GM21737 (cell line): ENCODE results near the gene GGTLC1.
"Not testable (repeated sequence)": the region's sequence is repeated elsewhere in the genome, so short reads cannot be mapped to it uniquely, and the experiment has no call there.

Experiments
- ATAC-seq: cut with Tn5 transposase; IDR thresholded peaks from one replicate; pipeline ENCODE4 v1.9.1; 2021; ENCODE audit warnings: mild to moderate bottlenecking, moderate library complexity; ENCODE audit not compliant: unreplicated experiment

Gene GGTLC1

GRCh38 chr20:23995291-23995690, 6.7 kb upstream of the GGTLC1 start:
- ATAC-seq = not testable (repeated sequence)

- not testable (repeated sequence) for ATAC-seq
These were observed 5.5 kb upstream of the GGTLC1 start for GRCh38 chr20:23994001-23994633.

GRCh38 chr20:23993440-23993839, 4.9 kb upstream of the GGTLC1 start:
- not testable (repeated sequence) for ATAC-seq

- not testable (repeated sequence) for ATAC-seq
These were observed 1.7 kb upstream of the GGTLC1 start for GRCh38 chr20:23990296-23990695.

- ATAC-seq = not testable (repeated sequence)
These were observed 387 bp upstream of the GGTLC1 start for GRCh38 chr20:23988966-23989365.

GRCh38 chr20:23986716-23987115, 1.9 kb downstream of the GGTLC1 start:
- not testable (repeated sequence) for ATAC-seq

- ATAC-seq = not testable (repeated sequence)
These were observed 2.3 kb downstream of the GGTLC1 start for GRCh38 chr20:23986310-23986709.

GRCh38 chr20:23985790-23986225, 2.8 kb downstream of the GGTLC1 start:
- not testable (repeated sequence) for ATAC-seq

GRCh38 chr20:23985066-23985789, 3.4 kb downstream of the GGTLC1 start:
- not testable (repeated sequence) for ATAC-seq

- not testable (repeated sequence) for ATAC-seq
These were observed 4.0 kb downstream of the GGTLC1 start for GRCh38 chr20:23984476-23985023.

GRCh38 chr20:23982112-23983018, 6.2 kb downstream of the GGTLC1 start:
- not testable (repeated sequence) for ATAC-seq

GRCh38 chr20:23981526-23981925, 7.1 kb downstream of the GGTLC1 start:
- not testable (repeated sequence) for ATAC-seq

GRCh38 chr20:23981014-23981413, 7.6 kb downstream of the GGTLC1 start:
- not testable (repeated sequence) for ATAC-seq

- ATAC-seq = not testable (repeated sequence)
These were observed 8.4 kb downstream of the GGTLC1 start for GRCh38 chr20:23979899-23980811.

GRCh38 chr20:23979380-23979779, 9.2 kb downstream of the GGTLC1 start:
- not testable (repeated sequence) for ATAC-seq

- not testable (repeated sequence) for ATAC-seq
These were observed 10.1 kb downstream of the GGTLC1 start for GRCh38 chr20:23978457-23978856.

GRCh38 chr20:23974966-23975365, 13.6 kb downstream of the GGTLC1 start:
- ATAC-seq = no peak

GRCh38 chr20:23971310-23971709, 17.3 kb downstream of the GGTLC1 start:
- no peak for ATAC-seq

GRCh38 chr20:23970049-23970448, 18.5 kb downstream of the GGTLC1 start:
- no peak for ATAC-seq

- ATAC-seq = no peak
These were observed 21.0 kb downstream of the GGTLC1 start for GRCh38 chr20:23967616-23967979.
